ENCODE results near the gene U2SURP.

Gene U2SURP

GRCh38 chr3:143101792-143102381 is 100.5 kb downstream of the U2SURP start:
- DNase-seq (ENCODE audit: low spot score) = no peak

DNA sequence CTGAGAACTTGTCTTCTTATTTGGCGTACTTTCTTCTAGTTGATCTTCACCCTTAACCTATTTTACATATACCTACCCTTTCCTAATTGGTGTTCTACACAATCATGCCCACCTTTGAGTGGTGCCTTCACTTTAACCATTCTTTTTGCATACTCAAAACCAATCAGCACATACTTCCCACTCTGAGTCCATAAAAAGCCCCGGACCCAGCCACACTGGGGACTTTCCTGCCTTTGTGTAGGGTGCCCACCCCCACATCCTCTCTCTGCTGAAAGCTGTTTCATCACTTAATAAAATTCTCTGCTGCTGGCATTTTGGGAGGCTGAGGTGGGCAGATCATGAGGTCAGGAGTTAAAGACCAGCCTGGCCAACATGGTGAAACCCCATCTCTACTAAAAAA is 102.3 kb downstream of the U2SURP start:
- no peak for DNase-seq (ENCODE audit: low spot score)

GRCh38 chr3:143105170-143105569 is 103.8 kb downstream of the U2SURP start:
- DNase-seq (ENCODE audit: low spot score) = no peak

GRCh38 chr3:143109861-143110260 is 108.5 kb downstream of the U2SURP start:
- DNase-seq (ENCODE audit: low spot score) = no peak
